Neural cell (in vitro differentiated cells): ENCODE data around the gene ASIC3. TPM values are rescaled to one million over a fixed set of nuclear protein-coding genes. Genes with fewer than 3 reads are reported as not detected.

Experiments used
- H2AFZ ChIP-seq: fragments of 200-600, 300-800 bp; sonication (generic), shearing (Covaris generic); 2 replicates; pipeline ENCODE4 v1.6.0; 2014; ENCODE audit warnings: low read depth, mild to moderate bottlenecking, antibody characterized with exemption, low read length, moderate library complexity
- H3F3A ChIP-seq: fragments of 200-600 bp; shearing (Covaris generic); 2 replicates; pipeline ENCODE4 v1.6.1; 2016; ENCODE audit warnings: mild to moderate bottlenecking, moderate library complexity, mixed read lengths, antibody characterized with exemption, low read length; ENCODE audit not compliant: insufficient read depth, poor library complexity, severe bottlenecking
- H3K27ac ChIP-seq: fragments of 200-600, 300-800 bp; sonication (generic), shearing (Covaris generic); 2 replicates; pipeline ENCODE4 v1.5.1; 2014; ENCODE audit warnings: mild to moderate bottlenecking, low read length, moderate library complexity
- H3K27me3 ChIP-seq: fragments of 300-800, 200-600 bp; sonication (generic), shearing (Covaris generic); 2 replicates; pipeline ENCODE4 v1.6.0; 2014; ENCODE audit warnings: mild to moderate bottlenecking, low read depth, low read length, moderate library complexity; ENCODE audit not compliant: insufficient read depth
- H3K36me3 ChIP-seq: fragments of 300-800, 200-600 bp; sonication (generic), shearing (Covaris generic); 2 replicates; pipeline ENCODE4 v1.5.1; 2014; ENCODE audit warnings: mild to moderate bottlenecking, antibody characterized with exemption, low read length, moderate library complexity; ENCODE audit not compliant: insufficient read depth
- H3K4me2 ChIP-seq: fragments of 300-800, 200-600 bp; sonication (generic), shearing (Covaris generic); 2 replicates; pipeline ENCODE4 v1.6.0; 2014; ENCODE audit warnings: mild to moderate bottlenecking, low read length
- H3K4me3 ChIP-seq: fragments of 300-800, 200-600 bp; sonication (generic), shearing (Covaris generic); 2 replicates; pipeline ENCODE4 v1.5.1; 2014; ENCODE audit warnings: mild to moderate bottlenecking, low read length, moderate library complexity
- H3K79me2 ChIP-seq: fragments of 200-600 bp; shearing (Covaris generic); replicated peaks from 2 replicates; pipeline ENCODE4 v1.6.0; 2014; ENCODE audit warnings: mild to moderate bottlenecking, low read length, moderate library complexity; ENCODE audit not compliant: insufficient read depth
- H3K9ac ChIP-seq: fragments of 300-800, 200-600 bp; sonication (generic), shearing (Covaris generic); 2 replicates; pipeline ENCODE4 v1.6.1; 2016; ENCODE audit warnings: mild to moderate bottlenecking, low read length, mixed read lengths
- H3K9me2 ChIP-seq: fragments of 200-600 bp; shearing (Covaris generic); 2 replicates; pipeline ENCODE4 v1.6.1; 2016; ENCODE audit warnings: mild to moderate bottlenecking, low read length, mixed read lengths; ENCODE audit not compliant: insufficient read depth
- H3K9me3 ChIP-seq: fragments of 200-600, 300-800 bp; sonication (generic), shearing (Covaris generic); 2 replicates; pipeline ENCODE4 v1.6.1; 2016; ENCODE audit warnings: mild to moderate bottlenecking, mixed run types, low read length, moderate library complexity, mixed read lengths
- H4K20me1 ChIP-seq: fragments of 200-600 bp; shearing (Covaris generic); 2 replicates; pipeline ENCODE4 v1.6.1; 2016; ENCODE audit warnings: mild to moderate bottlenecking, mixed run types; ENCODE audit not compliant: insufficient read depth
- EP300 ChIP-seq: fragments of 450-650 bp; conservative IDR thresholded peaks from 2 replicates; pipeline ENCODE4 v1.6.1; 2014; ENCODE audit warnings: antibody characterized with exemption, mild to moderate bottlenecking, moderate library complexity; ENCODE audit not compliant: poor library complexity, severe bottlenecking
- EZH2 ChIP-seq: fragments of 200-600, 300-800 bp; shearing (Covaris generic), sonication (generic); IDR thresholded peaks from 2 replicates; pipeline ENCODE4 v1.6.1; 2014; ENCODE audit warnings: antibody characterized with exemption, low read length, borderline replicate concordance, mild to moderate bottlenecking; ENCODE audit not compliant: insufficient read depth, poor library complexity, severe bottlenecking
- MXI1 ChIP-seq: fragments of 450-650 bp; conservative IDR thresholded peaks from 2 replicates; pipeline ENCODE4 v1.6.1; 2014; ENCODE audit warnings: antibody characterized with exemption, mild to moderate bottlenecking; ENCODE audit not compliant: poor library complexity, severe bottlenecking
- POLR2AphosphoS5 ChIP-seq: IDR thresholded peaks from 2 replicates; pipeline ENCODE4 v1.6.1; 2012
- RAD21 ChIP-seq: fragments of 450-650 bp; conservative IDR thresholded peaks from 2 replicates; pipeline ENCODE4 v1.6.1; 2014; ENCODE audit warnings: antibody characterized with exemption, mild to moderate bottlenecking, moderate library complexity
- SMC3 ChIP-seq: fragments of 450-650 bp; conservative IDR thresholded peaks from 2 replicates; pipeline ENCODE4 v1.6.1; 2014; ENCODE audit warnings: antibody characterized with exemption, mild to moderate bottlenecking, moderate library complexity; ENCODE audit not compliant: poor library complexity
- TAF1 ChIP-seq: IDR thresholded peaks from 2 replicates; pipeline ENCODE4 v1.6.1; 2012; ENCODE audit warnings: low read depth
- polyA plus RNA-seq: library from polyadenylated mRNA; depleted of rRNA; stranded (reverse); fragments of >200 nt; gene quantifications from 2 replicates; pipeline ENCODE4 v1.2.3, GENCODE V29; 2014
- TF ChIP-seq, protein P1 (sequence below): IDR thresholded peaks from 2 replicates; pipeline ENCODE4 v1.6.1; 2012; ENCODE audit warnings: borderline replicate concordance
- TF ChIP-seq, protein P2 (sequence below): fragments of 450-650 bp; IDR thresholded peaks from 2 replicates; pipeline ENCODE4 v1.5.1; 2014; ENCODE audit warnings: antibody characterized with exemption, mild to moderate bottlenecking, moderate library complexity; ENCODE audit not compliant: poor library complexity, severe bottlenecking

ASIC3 gene
- polyA plus RNA-seq, 1 donor from 2014 or later, result 3.3 TPM

DNA sequence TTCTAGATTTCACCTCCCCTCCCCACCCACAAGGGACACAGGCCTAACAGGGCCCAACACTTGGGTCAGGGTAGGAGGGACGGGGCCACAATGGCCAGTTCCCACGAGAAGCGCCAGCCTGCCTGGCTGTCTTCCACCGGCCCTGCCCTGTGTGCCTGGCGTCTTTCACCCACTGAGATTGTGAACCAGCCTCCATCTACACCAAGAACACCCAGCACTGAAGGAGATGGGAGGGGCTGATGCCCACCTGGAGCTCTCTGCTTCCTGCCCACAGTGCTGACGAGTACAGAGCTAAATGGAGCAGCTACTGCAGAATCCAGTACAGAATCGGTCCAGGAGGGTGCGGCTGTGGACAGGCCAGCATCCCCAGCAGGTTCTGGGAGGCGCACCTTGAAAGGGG, 2.4 kb upstream of the ASIC3 start:
- H3K4me3 ChIP-seq, result no peak overlapping the region
- H3K9ac ChIP-seq, result no peak overlapping the region
- H3K36me3 ChIP-seq, result no peaks in the 10 kb centered on the region
- no peaks in the 10 kb centered on the region for H3K79me2 ChIP-seq
- H3K9me3 ChIP-seq, result no peaks in the 10 kb centered on the region
- no peak overlapping the region for H3K4me2 ChIP-seq
- no peak overlapping the region for H3K27ac ChIP-seq
- H2AFZ ChIP-seq, result no peak overlapping the region
- H4K20me1 ChIP-seq, result no peaks in the 10 kb centered on the region
- peaks cover 12% of the 10 kb centered on the region for H3K27me3 ChIP-seq
- no peaks in the 10 kb centered on the region for H3K9me2 ChIP-seq
- H3F3A ChIP-seq, result no peaks in the 10 kb centered on the region
- TF ChIP-seq TAF1, result no peak
- TF ChIP-seq MXI1, result no peak
- TF ChIP-seq, protein P1, sequence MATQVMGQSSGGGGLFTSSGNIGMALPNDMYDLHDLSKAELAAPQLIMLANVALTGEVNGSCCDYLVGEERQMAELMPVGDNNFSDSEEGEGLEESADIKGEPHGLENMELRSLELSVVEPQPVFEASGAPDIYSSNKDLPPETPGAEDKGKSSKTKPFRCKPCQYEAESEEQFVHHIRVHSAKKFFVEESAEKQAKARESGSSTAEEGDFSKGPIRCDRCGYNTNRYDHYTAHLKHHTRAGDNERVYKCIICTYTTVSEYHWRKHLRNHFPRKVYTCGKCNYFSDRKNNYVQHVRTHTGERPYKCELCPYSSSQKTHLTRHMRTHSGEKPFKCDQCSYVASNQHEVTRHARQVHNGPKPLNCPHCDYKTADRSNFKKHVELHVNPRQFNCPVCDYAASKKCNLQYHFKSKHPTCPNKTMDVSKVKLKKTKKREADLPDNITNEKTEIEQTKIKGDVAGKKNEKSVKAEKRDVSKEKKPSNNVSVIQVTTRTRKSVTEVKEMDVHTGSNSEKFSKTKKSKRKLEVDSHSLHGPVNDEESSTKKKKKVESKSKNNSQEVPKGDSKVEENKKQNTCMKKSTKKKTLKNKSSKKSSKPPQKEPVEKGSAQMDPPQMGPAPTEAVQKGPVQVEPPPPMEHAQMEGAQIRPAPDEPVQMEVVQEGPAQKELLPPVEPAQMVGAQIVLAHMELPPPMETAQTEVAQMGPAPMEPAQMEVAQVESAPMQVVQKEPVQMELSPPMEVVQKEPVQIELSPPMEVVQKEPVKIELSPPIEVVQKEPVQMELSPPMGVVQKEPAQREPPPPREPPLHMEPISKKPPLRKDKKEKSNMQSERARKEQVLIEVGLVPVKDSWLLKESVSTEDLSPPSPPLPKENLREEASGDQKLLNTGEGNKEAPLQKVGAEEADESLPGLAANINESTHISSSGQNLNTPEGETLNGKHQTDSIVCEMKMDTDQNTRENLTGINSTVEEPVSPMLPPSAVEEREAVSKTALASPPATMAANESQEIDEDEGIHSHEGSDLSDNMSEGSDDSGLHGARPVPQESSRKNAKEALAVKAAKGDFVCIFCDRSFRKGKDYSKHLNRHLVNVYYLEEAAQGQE, result no peak
- TF ChIP-seq, protein P2, sequence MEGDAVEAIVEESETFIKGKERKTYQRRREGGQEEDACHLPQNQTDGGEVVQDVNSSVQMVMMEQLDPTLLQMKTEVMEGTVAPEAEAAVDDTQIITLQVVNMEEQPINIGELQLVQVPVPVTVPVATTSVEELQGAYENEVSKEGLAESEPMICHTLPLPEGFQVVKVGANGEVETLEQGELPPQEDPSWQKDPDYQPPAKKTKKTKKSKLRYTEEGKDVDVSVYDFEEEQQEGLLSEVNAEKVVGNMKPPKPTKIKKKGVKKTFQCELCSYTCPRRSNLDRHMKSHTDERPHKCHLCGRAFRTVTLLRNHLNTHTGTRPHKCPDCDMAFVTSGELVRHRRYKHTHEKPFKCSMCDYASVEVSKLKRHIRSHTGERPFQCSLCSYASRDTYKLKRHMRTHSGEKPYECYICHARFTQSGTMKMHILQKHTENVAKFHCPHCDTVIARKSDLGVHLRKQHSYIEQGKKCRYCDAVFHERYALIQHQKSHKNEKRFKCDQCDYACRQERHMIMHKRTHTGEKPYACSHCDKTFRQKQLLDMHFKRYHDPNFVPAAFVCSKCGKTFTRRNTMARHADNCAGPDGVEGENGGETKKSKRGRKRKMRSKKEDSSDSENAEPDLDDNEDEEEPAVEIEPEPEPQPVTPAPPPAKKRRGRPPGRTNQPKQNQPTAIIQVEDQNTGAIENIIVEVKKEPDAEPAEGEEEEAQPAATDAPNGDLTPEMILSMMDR, result no peak
- no peak for TF ChIP-seq RAD21
- TF ChIP-seq EP300, result no peak
- no peak for TF ChIP-seq SMC3
- no peak for TF ChIP-seq EZH2
- TF ChIP-seq POLR2AphosphoS5, result no peak

DNA sequence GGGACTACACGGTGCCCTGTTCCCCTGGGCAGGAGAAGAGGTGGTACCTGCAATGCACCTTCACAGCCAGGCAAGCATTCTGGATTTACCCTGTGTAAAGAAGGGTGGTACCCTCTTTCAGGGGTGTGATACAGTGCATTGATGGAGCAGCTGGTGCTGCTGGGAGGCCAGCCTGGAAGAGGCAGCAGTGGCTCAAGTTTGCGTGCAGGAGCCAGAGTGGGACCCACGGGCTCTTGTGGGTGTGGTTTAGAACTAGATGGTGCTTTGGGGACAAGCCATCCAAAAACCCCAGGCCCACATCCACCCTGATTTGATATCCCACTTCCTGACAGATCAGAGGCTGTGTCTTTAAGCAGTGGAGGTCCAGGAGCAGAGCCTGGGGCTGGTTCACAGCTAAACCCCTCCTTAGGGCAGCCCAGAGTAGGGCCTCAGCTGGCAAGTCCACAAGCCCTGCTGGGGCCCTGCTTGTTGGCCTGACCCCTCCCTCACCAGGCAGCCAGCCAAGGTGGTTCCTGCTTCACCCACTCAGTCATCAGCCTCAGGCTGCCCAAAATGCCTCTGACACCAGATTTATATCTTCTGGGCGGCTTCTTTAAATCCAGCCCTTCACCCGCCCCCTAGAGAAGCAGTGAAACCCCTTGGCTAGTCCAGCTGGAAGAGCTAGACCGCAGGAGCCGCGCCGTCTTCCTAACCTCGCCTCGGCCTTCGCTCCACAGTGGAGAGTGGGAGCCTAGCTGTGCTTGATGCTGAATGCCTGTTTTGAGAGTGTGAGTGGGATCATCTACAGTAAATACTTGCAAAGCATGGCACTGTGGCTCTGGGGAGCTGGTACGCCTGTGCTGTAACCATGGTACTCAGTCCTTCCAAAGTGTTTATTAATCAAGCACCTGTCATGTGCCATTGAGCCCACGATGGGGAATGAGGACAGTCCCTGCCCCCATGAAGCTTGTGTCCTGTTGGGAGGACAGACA, 1.4 kb upstream of the ASIC3 start:
- H3K27ac ChIP-seq, result no peak overlapping the region
- no peaks in the 10 kb centered on the region for H3K79me2 ChIP-seq
- no peak overlapping the region for H3K4me3 ChIP-seq
- H3K27me3 ChIP-seq, result peaks cover 19% of the 10 kb centered on the region
- H2AFZ ChIP-seq, result no peak overlapping the region
- H3K4me2 ChIP-seq, result no peak overlapping the region
- no peaks in the 10 kb centered on the region for H4K20me1 ChIP-seq
- no peaks in the 10 kb centered on the region for H3K9me2 ChIP-seq
- no peaks in the 10 kb centered on the region for H3K9me3 ChIP-seq
- H3K9ac ChIP-seq, result no peak overlapping the region
- H3K36me3 ChIP-seq, result no peaks in the 10 kb centered on the region
- no peak for TF ChIP-seq EZH2
- no peak for TF ChIP-seq EP300
- TF ChIP-seq RAD21, result no peak
- TF ChIP-seq POLR2AphosphoS5, result no peak
- TF ChIP-seq, protein P1, result no peak
- TF ChIP-seq SMC3, result no peak
- no peak for TF ChIP-seq TAF1
- TF ChIP-seq, protein P2, result no peak
- no peak for TF ChIP-seq MXI1
- no peaks in the 10 kb centered on the region for H3F3A ChIP-seq
